DOHH2 (cell line): ENCODE data around the gene EPB41L1.

ENCODE experiments used
- H3F3A ChIP-seq: fragments of 200-600 bp; sonication (generic), shearing (Covaris generic); 2 replicates; pipeline ENCODE4 v1.6.0; 2016; ENCODE audit warnings: antibody characterized with exemption, mild to moderate bottlenecking; ENCODE audit not compliant: control insufficient read depth, insufficient read depth
- H3K27ac ChIP-seq: fragments of 200-600 bp; sonication (generic); 2 replicates; pipeline ENCODE4 v1.5.1; 2014; ENCODE audit warnings: low read depth, mild to moderate bottlenecking, low read length, moderate library complexity
- H3K27me3 ChIP-seq: fragments of 200-600 bp; sonication (generic); 2 replicates; pipeline ENCODE4 v1.6.1; 2014; ENCODE audit warnings: mild to moderate bottlenecking, low read length, mixed read lengths; ENCODE audit not compliant: control insufficient read depth
- H3K36me3 ChIP-seq: fragments of 200-600 bp; sonication (generic); 2 replicates; pipeline ENCODE4 v1.6.1; 2014; ENCODE audit warnings: mild to moderate bottlenecking, low read length, moderate library complexity, mixed read lengths; ENCODE audit not compliant: control insufficient read depth
- H3K4me1 ChIP-seq: fragments of 200-600 bp; sonication (generic); 2 replicates; pipeline ENCODE4 v1.6.1; 2014; ENCODE audit warnings: mild to moderate bottlenecking, low read length, mixed read lengths; ENCODE audit not compliant: control insufficient read depth
- H3K4me2 ChIP-seq: fragments of 200-600 bp; sonication (generic); 2 replicates; pipeline ENCODE4 v1.6.0; 2014; ENCODE audit warnings: mild to moderate bottlenecking, low read length, moderate library complexity
- H3K4me3 ChIP-seq: fragments of 200-600 bp; sonication (generic); 2 replicates; pipeline ENCODE4 v1.5.1; 2014; ENCODE audit warnings: mild to moderate bottlenecking, low read length, mixed read lengths
- H3K79me2 ChIP-seq: fragments of 200-600 bp; sonication (generic); 2 replicates; pipeline ENCODE4 v1.6.1; 2014; ENCODE audit warnings: mild to moderate bottlenecking, low read length, mixed read lengths; ENCODE audit not compliant: control insufficient read depth
- H3K9me2 ChIP-seq: fragments of 200-600 bp; sonication (generic); replicated peaks from 2 replicates; pipeline ENCODE4 v1.6.1; 2014; ENCODE audit warnings: mild to moderate bottlenecking, low read length, mixed read lengths; ENCODE audit not compliant: control insufficient read depth
- H3K9me3 ChIP-seq: fragments of 200-600 bp; sonication (generic); 2 replicates; pipeline ENCODE4 v1.6.1; 2014; ENCODE audit warnings: antibody characterized with exemption, low read length, mixed read lengths; ENCODE audit not compliant: control insufficient read depth, insufficient read depth
- H4K20me1 ChIP-seq: fragments of 200-600 bp; sonication (generic); 2 replicates; pipeline ENCODE4 v1.6.0; 2014; ENCODE audit warnings: low read depth, mild to moderate bottlenecking, antibody characterized with exemption, low read length, moderate library complexity; ENCODE audit not compliant: control insufficient read depth, insufficient read depth
- CTCF ChIP-seq: fragments of 200-600 bp; sonication (generic); IDR thresholded peaks from one replicate; pipeline ENCODE4 v1.5.1; 2014; ENCODE audit warnings: antibody characterized with exemption, mild to moderate bottlenecking, low read depth, low read length; ENCODE audit not compliant: poor library complexity, severe bottlenecking
- EZH2phosphoT487 ChIP-seq: fragments of 200-600 bp; sonication (generic); IDR thresholded peaks from 2 replicates; pipeline ENCODE4 v1.6.1; 2017; ENCODE audit warnings: borderline replicate concordance, mild to moderate bottlenecking, antibody characterized with exemption, low read length, moderate library complexity, mixed read lengths

EPB41L1 gene

GRCh38 chr20:36106606-36107005, 47.9 kb upstream of the EPB41L1 start:
- no peaks in the 10 kb centered on the region for H3F3A ChIP-seq
- 0 out of 2 replicates have a peak, but pooled peaks cover 3% of the 10 kb centered on the region for H3K4me1 ChIP-seq
- H3K4me2 ChIP-seq: no peak overlapping the region
- no peaks in the 10 kb centered on the region for H3K36me3 ChIP-seq
- no peak overlapping the region for H3K4me3 ChIP-seq
- H3K27me3 ChIP-seq: no peaks in the 10 kb centered on the region
- H3K9me2 ChIP-seq: no peaks in the 10 kb centered on the region
- no peak overlapping the region for H3K27ac ChIP-seq
- TF ChIP-seq EZH2phosphoT487 (no peak), CTCF (no peak)
- H4K20me1 ChIP-seq: no peaks in the 10 kb centered on the region
- no peaks in the 10 kb centered on the region for H3K79me2 ChIP-seq
- H3K9me3 ChIP-seq: no peaks in the 10 kb centered on the region

GRCh38 chr20:36107881-36108280, 46.7 kb upstream of the EPB41L1 start:
- no peaks in the 10 kb centered on the region for H4K20me1 ChIP-seq
- TF ChIP-seq EZH2phosphoT487: no peak
- no peak for TF ChIP-seq CTCF
- H3K27me3 ChIP-seq: no peaks in the 10 kb centered on the region

GRCh38 chr20:36109251-36109947, 45.1 kb upstream of the EPB41L1 start:
- H3K27me3 ChIP-seq: no peaks in the 10 kb centered on the region
- no peak overlapping the region for H3K4me3 ChIP-seq
- no peaks in the 10 kb centered on the region for H3F3A ChIP-seq
- H3K9me2 ChIP-seq: no peaks in the 10 kb centered on the region
- no peaks in the 10 kb centered on the region for H4K20me1 ChIP-seq
- H3K27ac ChIP-seq: no peak overlapping the region
- H3K4me1 ChIP-seq: peaks cover 15% of the 10 kb centered on the region
- no peak for TF ChIP-seq CTCF
- no peak for TF ChIP-seq EZH2phosphoT487
- no peaks in the 10 kb centered on the region for H3K79me2 ChIP-seq
- no peaks in the 10 kb centered on the region for H3K9me3 ChIP-seq
- no peaks in the 10 kb centered on the region for H3K36me3 ChIP-seq
- H3K4me2 ChIP-seq: no peak overlapping the region

More at GRCh38 chr20:36107881-36108280, 46.7 kb upstream of the EPB41L1 start:
- Histone ChIP-seq H3K4me2 (no peak overlapping the region), H3K9me2 (no peaks in the 10 kb centered on the region), H3K79me2 (no peaks in the 10 kb centered on the region), H3K36me3 (no peaks in the 10 kb centered on the region), H3K4me1 (0 out of 2 replicates have a peak, but pooled peaks cover 3% of the 10 kb centered on the region), H3K27ac (no peak overlapping the region), H3K9me3 (no peaks in the 10 kb centered on the region), H3F3A (no peaks in the 10 kb centered on the region), H3K4me3 (no peak overlapping the region)
